Type B pancreatic cell (in vitro differentiated cells): ENCODE measurements around the gene PDE9A. TPM values are rescaled to one million over a fixed set of nuclear protein-coding genes. Genes with fewer than 3 reads are reported as not detected.

ENCODE experiments used
- DNase-seq: peaks from one replicate; pipeline ENCODE4 v3.0.0; 2021; ENCODE audit warnings: mixed read lengths; ENCODE audit not compliant: unreplicated experiment; ENCODE audit errors: extremely low spot score
- H3K27ac Mint-ChIP-seq: 2 replicates; pipeline ENCODE4 v1.8.0; 2021; ENCODE audit warnings: mild to moderate bottlenecking, mixed read lengths
- H3K27me3 Mint-ChIP-seq: 2 replicates; pipeline ENCODE4 v1.8.0; 2021; ENCODE audit warnings: mixed read lengths
- H3K36me3 Mint-ChIP-seq: 2 replicates; pipeline ENCODE4 v1.8.0; 2021; ENCODE audit warnings: mixed read lengths
- H3K4me1 Mint-ChIP-seq: one replicate; pipeline ENCODE4 v1.8.0; 2021; ENCODE audit warnings: mixed read lengths; ENCODE audit not compliant: unreplicated experiment
- H3K4me3 Mint-ChIP-seq: 2 replicates; pipeline ENCODE4 v1.8.0; 2021; ENCODE audit warnings: mild to moderate bottlenecking, mixed read lengths
- H3K9me3 Mint-ChIP-seq: 2 replicates; pipeline ENCODE4 v1.8.0; 2021; ENCODE audit warnings: mixed read lengths
- CTCF ChIP-seq: fragments of 200-600 bp; sonication (generic); conservative IDR thresholded peaks from 2 replicates; pipeline ENCODE4 v1.5.0; 2021; ENCODE audit warnings: antibody characterized with exemption, mild to moderate bottlenecking
- total RNA-seq: library from RNA; stranded (reverse); gene quantifications from 2 replicates; pipeline ENCODE4 v1.2.1, GENCODE V29; 2021; ENCODE audit warnings: low replicate concordance

PDE9A gene
- total RNA-seq, 1 donor from 2014 or later: 18.6 TPM

GRCh38 chr21:42771503-42771805 lies 118.0 kb downstream of the PDE9A start:
- Mint-ChIP-seq H3K4me3 (no peak overlapping the region), H3K4me1 (no peaks in the 10 kb centered on the region), H3K36me3 (peaks cover 24% of the 10 kb centered on the region), H3K27ac (no peak overlapping the region), H3K27me3 (peaks cover 2% of the 10 kb centered on the region), H3K9me3 (no peaks in the 10 kb centered on the region)
- no peak for TF ChIP-seq CTCF
- DNase-seq: no peak

DNA sequence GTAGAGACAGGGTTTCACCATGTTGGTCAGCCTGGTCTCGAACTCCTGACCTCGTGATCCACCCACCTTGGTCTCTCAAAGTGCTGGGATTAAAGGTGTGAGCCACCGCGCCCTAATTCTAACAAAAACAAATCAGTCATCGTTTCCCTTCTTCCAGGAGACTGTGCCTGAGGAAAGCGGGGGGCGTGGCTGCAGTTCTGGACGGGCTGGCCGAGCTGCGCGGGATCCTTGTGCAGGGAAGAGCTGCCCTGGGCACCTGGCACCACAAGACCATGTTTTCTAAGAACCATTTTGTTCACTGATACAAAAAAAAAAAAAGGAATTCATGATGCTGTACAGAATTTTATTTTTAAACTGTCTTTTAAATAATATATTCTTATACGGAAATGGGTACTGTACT lies 121.7 kb downstream of the PDE9A start:
- Mint-ChIP-seq H3K9me3 (no peaks in the 10 kb centered on the region), H3K27me3 (peaks cover 18% of the 10 kb centered on the region), H3K27ac (no peak overlapping the region), H3K36me3 (peaks cover 18% of the 10 kb centered on the region), H3K4me1 (peaks cover 8% of the 10 kb centered on the region), H3K4me3 (no peak overlapping the region)
- DNase-seq: no peak
- no peak for TF ChIP-seq CTCF

DNA sequence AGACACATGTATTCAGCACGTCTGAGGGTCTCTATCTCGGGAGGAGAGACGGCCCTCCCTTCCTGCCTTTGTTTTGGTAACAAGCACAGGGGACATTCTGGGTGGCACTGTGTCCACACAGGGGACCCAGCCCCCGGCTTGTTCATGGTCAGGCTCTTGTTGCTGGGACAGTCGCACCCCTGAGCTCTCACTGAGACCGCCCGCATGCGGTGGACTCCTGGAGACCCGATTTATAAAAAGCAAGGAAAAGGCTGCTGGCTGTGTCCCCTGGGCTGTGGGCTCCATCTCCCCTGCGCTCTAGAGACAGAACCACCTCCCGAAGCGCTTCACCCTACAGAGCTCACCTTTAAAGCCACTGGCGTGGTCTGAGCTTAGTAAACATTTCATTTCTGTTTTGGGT lies 122.5 kb downstream of the PDE9A start:
- peaks cover 26% of the 10 kb centered on the region for H3K27me3 Mint-ChIP-seq
- H3K9me3 Mint-ChIP-seq: no peaks in the 10 kb centered on the region
- no peak overlapping the region for H3K27ac Mint-ChIP-seq
- H3K4me3 Mint-ChIP-seq: no peak overlapping the region
- peaks cover 13% of the 10 kb centered on the region for H3K4me1 Mint-ChIP-seq
- DNase-seq: no peak
- TF ChIP-seq CTCF: no peak
- H3K36me3 Mint-ChIP-seq: peaks cover 18% of the 10 kb centered on the region

DNA sequence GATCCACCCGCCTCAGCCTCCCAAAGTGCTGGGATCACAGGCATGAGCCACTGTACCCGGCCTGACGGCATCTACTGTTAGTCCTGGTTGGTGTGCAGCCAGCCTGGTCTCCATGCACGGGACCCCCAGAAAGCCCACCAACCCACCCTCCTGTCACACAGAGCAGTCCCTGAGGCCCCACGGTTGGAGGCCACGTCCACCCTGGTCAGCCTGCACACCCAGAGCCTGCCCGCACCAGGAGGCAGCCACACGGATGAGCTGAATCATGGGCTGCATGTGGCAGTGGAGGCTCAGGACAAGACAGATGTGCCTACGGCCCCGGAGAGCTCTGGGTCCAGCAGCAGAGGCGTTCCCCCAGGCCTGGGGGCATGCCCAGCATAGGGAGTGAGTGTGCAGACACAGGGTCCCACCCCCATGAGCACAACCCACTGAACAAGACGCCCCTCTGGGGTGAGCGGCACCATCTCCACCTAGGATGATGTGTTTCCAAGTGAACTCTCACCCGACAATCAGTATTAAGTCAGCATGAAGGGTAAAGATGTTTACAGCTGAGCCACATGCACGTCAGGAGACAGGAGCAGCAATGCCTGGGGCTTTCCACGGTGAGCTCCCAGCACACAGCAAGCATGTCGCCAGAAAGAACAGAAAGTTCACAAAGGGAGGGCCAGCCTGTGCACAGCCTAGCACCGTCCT lies 123.8 kb downstream of the PDE9A start:
- H3K4me3 Mint-ChIP-seq: no peak overlapping the region
- no peak for TF ChIP-seq CTCF
- H3K36me3 Mint-ChIP-seq: peaks cover 17% of the 10 kb centered on the region
- no peak overlapping the region for H3K27ac Mint-ChIP-seq
- peaks cover 23% of the 10 kb centered on the region for H3K4me1 Mint-ChIP-seq
- H3K27me3 Mint-ChIP-seq: peaks cover 36% of the 10 kb centered on the region
- DNase-seq: no peak
- no peaks in the 10 kb centered on the region for H3K9me3 Mint-ChIP-seq

- Mint-ChIP-seq H3K4me3 (no peak overlapping the region), H3K9me3 (no peaks in the 10 kb centered on the region), H3K27ac (no peak overlapping the region), H3K4me1 (peaks cover 26% of the 10 kb centered on the region), H3K27me3 (peaks cover 39% of the 10 kb centered on the region), H3K36me3 (peaks cover 13% of the 10 kb centered on the region)
- TF ChIP-seq CTCF: no peak
- no peak for DNase-seq
Observed at GRCh38 chr21:42777757-42778344, 124.4 kb downstream of the PDE9A start.
